ENCODE measurements around the gene ATP5F1D. TPM values are rescaled to one million over a fixed set of nuclear protein-coding genes. Genes with fewer than 3 reads are reported as not detected.

Gene ATP5F1D
- total RNA-seq, 2 donors from 2014 or later: 144 to 159 TPM

- Histone ChIP-seq H3K9ac (ENCODE audit: extremely low read depth, low read length, poor library complexity, severe bottlenecking) (no peak overlapping the region), H3K36me3 (ENCODE audit: control insufficient read depth, insufficient read depth, low read length) (no peaks in the 10 kb centered on the region), H3K9me3 (ENCODE audit: control insufficient read depth, low read length) (no peaks in the 10 kb centered on the region), H3K4me3 (ENCODE audit: low read length) (no peak overlapping the region), H3K27ac (ENCODE audit: low read depth, low read length) (no peak overlapping the region), H3K27me3 (ENCODE audit: control insufficient read depth, insufficient read depth, low read length, poor library complexity, severe bottlenecking) (no peaks in the 10 kb centered on the region), H3K4me1 (ENCODE audit: control insufficient read depth, insufficient read depth, low read length) (peaks cover 6% of the 10 kb centered on the region)
- Mint-ChIP-seq H3K27ac (no peak overlapping the region), H3K4me1 (no peaks in the 10 kb centered on the region), H3K36me3 (ENCODE audit: low read depth) (no peaks in the 10 kb centered on the region), H3K4me3 (no peak overlapping the region), H3K9me3 (no peaks in the 10 kb centered on the region), H3K27me3 (ENCODE audit: insufficient read depth) (peaks cover 6% of the 10 kb centered on the region)
- no peak for TF ChIP-seq CTCF (conservative IDR thresholded peaks at IDR 0.05)
- DNase-seq: no peak
- 92% methylated on average over 17 to 40 of the region's 40 CpGs for WGBS, 2 experiments (ENCODE audit: insufficient coverage in 1 of 2, insufficient read length in 1 of 2)
These were observed 49.4 kb downstream of the ATP5F1D start for GRCh38 chr19:1290703-1291651.

DNA sequence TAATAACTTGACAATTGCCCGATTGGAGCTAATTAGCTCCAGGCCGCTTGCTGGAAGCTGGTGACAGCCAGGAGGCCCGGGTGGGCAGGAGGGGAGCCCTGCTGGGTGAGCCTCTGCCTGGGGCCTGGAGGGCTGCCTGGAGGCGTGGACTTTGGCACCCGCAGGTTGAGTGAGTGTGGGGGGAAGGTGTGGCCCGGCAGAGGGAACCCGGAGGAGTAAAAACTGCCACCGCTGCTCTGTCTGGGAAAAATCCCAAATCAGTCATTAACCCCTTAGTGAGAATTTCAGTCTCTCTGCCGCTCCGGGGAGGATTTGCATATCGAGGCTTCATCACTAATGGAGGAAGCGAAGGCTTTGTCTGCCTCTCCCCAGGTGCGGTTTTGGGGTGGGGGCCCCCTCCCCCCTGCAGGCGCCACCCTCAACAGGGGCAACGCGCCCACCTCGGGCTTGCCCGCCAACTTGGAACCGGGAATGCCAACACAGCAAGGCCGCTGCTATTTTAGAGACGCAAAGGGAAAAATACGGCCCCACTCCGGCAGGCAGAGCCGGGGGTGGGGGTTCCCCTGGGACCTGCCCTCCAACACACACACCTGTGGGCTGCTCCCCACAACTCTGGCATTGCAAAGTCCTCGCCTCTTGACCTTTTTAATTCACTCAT, 50.3 kb downstream of the ATP5F1D start:
- no peak for TF ChIP-seq CTCF (conservative IDR thresholded peaks at IDR 0.05)
- H3K4me3 ChIP-seq (ENCODE audit: low read length): no peak overlapping the region
- Mint-ChIP-seq H3K36me3 (ENCODE audit: low read depth) (no peaks in the 10 kb centered on the region), H3K27me3 (ENCODE audit: insufficient read depth) (peaks cover 6% of the 10 kb centered on the region), H3K4me1 (no peaks in the 10 kb centered on the region), H3K27ac (no peak overlapping the region), H3K4me3 (no peak overlapping the region), H3K9me3 (no peaks in the 10 kb centered on the region)
- H3K27ac ChIP-seq (ENCODE audit: low read depth, low read length): no peak overlapping the region
- H3K36me3 ChIP-seq (ENCODE audit: control insufficient read depth, insufficient read depth, low read length): peaks cover 3% of the 10 kb centered on the region
- DNase-seq: no peak
- no peaks in the 10 kb centered on the region for H3K27me3 ChIP-seq (ENCODE audit: control insufficient read depth, insufficient read depth, low read length, poor library complexity, severe bottlenecking)
- H3K9ac ChIP-seq (ENCODE audit: extremely low read depth, low read length, poor library complexity, severe bottlenecking): no peak overlapping the region
- 87 to 89% methylated on average over 16 to 25 of the region's 25 CpGs for WGBS, 2 experiments (ENCODE audit: insufficient coverage in 1 of 2, insufficient read length in 1 of 2)
- H3K4me1 ChIP-seq (ENCODE audit: control insufficient read depth, insufficient read depth, low read length): peaks cover 6% of the 10 kb centered on the region
- H3K9me3 ChIP-seq (ENCODE audit: control insufficient read depth, low read length): no peaks in the 10 kb centered on the region

GRCh38 chr19:1292419-1293151, 51.0 kb downstream of the ATP5F1D start:
- Mint-ChIP-seq H3K4me3 (no peak overlapping the region), H3K4me1 (no peaks in the 10 kb centered on the region), H3K27me3 (ENCODE audit: insufficient read depth) (peaks cover 6% of the 10 kb centered on the region), H3K9me3 (no peaks in the 10 kb centered on the region), H3K27ac (no peak overlapping the region), H3K36me3 (ENCODE audit: low read depth) (peaks cover 3% of the 10 kb centered on the region)
- DNase-seq: no peak
- Histone ChIP-seq H3K9me3 (ENCODE audit: control insufficient read depth, low read length) (no peaks in the 10 kb centered on the region), H3K9ac (ENCODE audit: extremely low read depth, low read length, poor library complexity, severe bottlenecking) (no peak overlapping the region), H3K4me1 (ENCODE audit: control insufficient read depth, insufficient read depth, low read length) (no peaks in the 10 kb centered on the region), H3K27me3 (ENCODE audit: control insufficient read depth, insufficient read depth, low read length, poor library complexity, severe bottlenecking) (no peaks in the 10 kb centered on the region), H3K27ac (ENCODE audit: low read depth, low read length) (no peak overlapping the region), H3K36me3 (ENCODE audit: control insufficient read depth, insufficient read depth, low read length) (peaks cover 10% of the 10 kb centered on the region), H3K4me3 (ENCODE audit: low read length) (no peak overlapping the region)
- WGBS, 2 experiments (ENCODE audit: insufficient coverage in 1 of 2, insufficient read length in 1 of 2): 77 to 93% methylated on average over 11 to 17 of the region's 17 CpGs
- no peak for TF ChIP-seq CTCF (conservative IDR thresholded peaks at IDR 0.05)

Measured in endodermal cell (in vitro differentiated cells).